HG02870 (cell line): Measurements from ENCODE around the gene KANSL3.

Source experiments
- ATAC-seq: cut with Tn5 transposase; IDR thresholded peaks from one replicate; pipeline ENCODE4 v1.9.1; 2021; ENCODE audit warnings: mild to moderate bottlenecking, moderate library complexity; ENCODE audit not compliant: unreplicated experiment

KANSL3 gene

GRCh38 chr2:96546797-96547196 is 91.3 kb downstream of the KANSL3 start:
- ATAC-seq: no peak

DNA sequence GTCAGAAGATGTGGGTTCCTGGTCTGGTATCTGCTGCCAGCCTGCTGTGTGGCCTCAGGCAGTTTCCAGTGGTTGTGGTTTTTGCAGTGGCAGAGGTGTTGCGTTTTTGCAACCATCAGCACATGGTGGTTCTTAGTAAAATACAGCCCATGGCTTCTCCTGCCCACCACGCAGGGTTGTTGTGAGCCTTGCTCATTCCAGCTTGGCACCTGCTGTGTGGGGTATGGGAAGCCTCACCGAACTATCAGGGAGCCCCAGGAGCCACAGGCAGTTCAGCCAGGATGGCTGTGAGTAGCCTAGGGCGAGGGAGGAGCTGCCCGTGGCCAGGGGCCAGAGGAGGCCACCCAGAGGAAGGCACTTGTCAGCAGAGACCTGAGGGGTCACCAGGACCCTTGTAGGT is 91.8 kb downstream of the KANSL3 start:
- no peak for ATAC-seq
